ENCODE measurements around the gene TM9SF2. TPM values are rescaled to one million over a fixed set of nuclear protein-coding genes. Genes with fewer than 3 reads are reported as not detected.

TM9SF2 gene
- polyA plus RNA-seq, 3 donors, result 54.0 to 255 (median 218) TPM

- intact Hi-C loops (cut with micrococcal nuclease), result no loop called here
- H4K20me1 ChIP-seq (ENCODE audit: insufficient read depth, low read length), result no peaks in the 10 kb centered on the region
- peaks cover 37 to 42% of the 10 kb centered on the region in 2 donors for H3K4me1 ChIP-seq (ENCODE audit: control insufficient read depth in 1 of 2, insufficient read depth in 2 of 2, low read length in 2 of 2)
- H2AFZ ChIP-seq (ENCODE audit: insufficient read depth, low read depth, low read length, poor library complexity, severe bottlenecking), result no peak overlapping the region
- H3K36me3 ChIP-seq (replicated peaks in 1 of 2; ENCODE audit: control insufficient read depth in 1 of 2, insufficient read depth in 2 of 2, low read length in 2 of 2), result no peaks in the 10 kb centered on the region
- DNase-seq, result no peak
- Mint-ChIP-seq H3K4me3 (no peak overlapping the region), H3K27ac (no peak overlapping the region), H3K4me1 (peaks cover 45% of the 10 kb centered on the region), H3K36me3 (no peaks in the 10 kb centered on the region), H3K27me3 (ENCODE audit: low read depth in 3 of 3) (peaks cover 0 to 3% (median 2%) of the 10 kb centered on the region in 3 donors), H3K9me3 (peaks cover 0 to 8% (median 4%) of the 10 kb centered on the region in 7 donors)
- H3K9me3 ChIP-seq (replicated peaks in 1 of 2; ENCODE audit: control insufficient read depth in 1 of 2, insufficient read depth in 1 of 2, low read length in 2 of 2), result no peaks in the 10 kb centered on the region
- TF ChIP-seq, protein P1, sequence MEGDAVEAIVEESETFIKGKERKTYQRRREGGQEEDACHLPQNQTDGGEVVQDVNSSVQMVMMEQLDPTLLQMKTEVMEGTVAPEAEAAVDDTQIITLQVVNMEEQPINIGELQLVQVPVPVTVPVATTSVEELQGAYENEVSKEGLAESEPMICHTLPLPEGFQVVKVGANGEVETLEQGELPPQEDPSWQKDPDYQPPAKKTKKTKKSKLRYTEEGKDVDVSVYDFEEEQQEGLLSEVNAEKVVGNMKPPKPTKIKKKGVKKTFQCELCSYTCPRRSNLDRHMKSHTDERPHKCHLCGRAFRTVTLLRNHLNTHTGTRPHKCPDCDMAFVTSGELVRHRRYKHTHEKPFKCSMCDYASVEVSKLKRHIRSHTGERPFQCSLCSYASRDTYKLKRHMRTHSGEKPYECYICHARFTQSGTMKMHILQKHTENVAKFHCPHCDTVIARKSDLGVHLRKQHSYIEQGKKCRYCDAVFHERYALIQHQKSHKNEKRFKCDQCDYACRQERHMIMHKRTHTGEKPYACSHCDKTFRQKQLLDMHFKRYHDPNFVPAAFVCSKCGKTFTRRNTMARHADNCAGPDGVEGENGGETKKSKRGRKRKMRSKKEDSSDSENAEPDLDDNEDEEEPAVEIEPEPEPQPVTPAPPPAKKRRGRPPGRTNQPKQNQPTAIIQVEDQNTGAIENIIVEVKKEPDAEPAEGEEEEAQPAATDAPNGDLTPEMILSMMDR (IDR thresholded peaks at IDR 0.05), result no peak
- no peaks in the 10 kb centered on the region for H3K79me2 ChIP-seq (ENCODE audit: insufficient read depth, low read length)
- no peak overlapping the region for H3K4me2 ChIP-seq (replicated peaks; ENCODE audit: extremely low read depth, low read length, poor library complexity, severe bottlenecking)
- no peak overlapping the region for H3K9ac ChIP-seq (ENCODE audit: insufficient read depth, low read length, poor library complexity, severe bottlenecking)
- H3K27me3 ChIP-seq (ENCODE audit: control insufficient read depth in 2 of 2, insufficient read depth in 2 of 2, low read length in 2 of 2), result no peaks in the 10 kb centered on the region
- WGBS (ENCODE audit: insufficient coverage), result 95% methylated on average over 8 of the region's 9 CpGs
- H3K27ac ChIP-seq (ENCODE audit: low read depth in 1 of 2, low read length in 2 of 2), result no peak overlapping the region
- H3K4me3 ChIP-seq (replicated peaks in 1 of 3; ENCODE audit: low read depth in 2 of 3, low read length in 3 of 3), result no peak overlapping the region
Measured at GRCh38 chr13:99473515-99473914, 27.8 kb upstream of the TM9SF2 start.

DNA sequence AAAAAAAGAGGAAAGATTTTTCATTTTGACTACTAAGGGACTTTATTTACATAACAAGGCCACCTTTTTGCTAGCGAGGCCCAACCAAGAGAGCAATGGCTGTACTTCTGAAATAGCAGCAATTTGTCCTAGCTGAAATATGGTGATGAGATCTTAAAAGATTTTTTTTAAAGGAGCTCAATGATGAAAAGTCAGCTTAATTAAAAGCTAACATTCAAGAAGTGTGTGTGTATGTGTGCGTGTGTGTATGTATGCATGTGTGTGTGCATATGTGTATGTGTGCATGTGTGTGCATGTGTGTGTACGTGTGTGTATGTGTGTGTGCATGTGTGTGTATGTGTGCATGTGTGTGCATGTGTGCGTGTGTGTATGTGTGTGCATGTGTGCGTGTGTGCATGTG is 24.6 kb upstream of the TM9SF2 start:
- Mint-ChIP-seq H3K4me3 (no peak overlapping the region), H3K4me1 (peaks cover 24% of the 10 kb centered on the region), H3K36me3 (no peaks in the 10 kb centered on the region), H3K9me3 (peaks cover 0 to 3% (median under 1%) of the 10 kb centered on the region in 7 donors), H3K27me3 (ENCODE audit: low read depth in 3 of 3) (no peaks in the 10 kb centered on the region), H3K27ac (peak overlapping the region in 1 of 7 donors; percentile 85)
- no peaks in the 10 kb centered on the region for H3K79me2 ChIP-seq (ENCODE audit: insufficient read depth, low read length)
- intact Hi-C loops (cut with micrococcal nuclease), result no loop called here
- H3K27ac ChIP-seq (ENCODE audit: low read depth in 1 of 2, low read length in 2 of 2), result no peak overlapping the region
- no peaks in the 10 kb centered on the region for H3K9me3 ChIP-seq (replicated peaks in 1 of 2; ENCODE audit: control insufficient read depth in 1 of 2, insufficient read depth in 1 of 2, low read length in 2 of 2)
- H3K4me1 ChIP-seq (ENCODE audit: control insufficient read depth in 1 of 2, insufficient read depth in 2 of 2, low read length in 2 of 2), result peaks cover 21 to 24% of the 10 kb centered on the region in 2 donors
- TF ChIP-seq, protein P1 (IDR thresholded peaks at IDR 0.05), result no peak
- H4K20me1 ChIP-seq (ENCODE audit: insufficient read depth, low read length), result no peaks in the 10 kb centered on the region
- H3K27me3 ChIP-seq (ENCODE audit: control insufficient read depth in 2 of 2, insufficient read depth in 2 of 2, low read length in 2 of 2), result no peaks in the 10 kb centered on the region
- DNase-seq, result no peak
- no peaks in the 10 kb centered on the region for H3K36me3 ChIP-seq (replicated peaks in 1 of 2; ENCODE audit: control insufficient read depth in 1 of 2, insufficient read depth in 2 of 2, low read length in 2 of 2)
- H3K9ac ChIP-seq (ENCODE audit: insufficient read depth, low read length, poor library complexity, severe bottlenecking), result no peak overlapping the region
- WGBS (ENCODE audit: insufficient coverage), result 100% methylated on average over 1 of the region's 5 CpGs
- no peak overlapping the region for H2AFZ ChIP-seq (ENCODE audit: insufficient read depth, low read depth, low read length, poor library complexity, severe bottlenecking)
- H3K4me2 ChIP-seq (replicated peaks; ENCODE audit: extremely low read depth, low read length, poor library complexity, severe bottlenecking), result no peak overlapping the region
- H3K4me3 ChIP-seq (replicated peaks in 1 of 3; ENCODE audit: low read depth in 2 of 3, low read length in 3 of 3), result no peak overlapping the region

Measured in CD14-positive monocyte (primary cell).